Neutrophil (primary cell): Measurements from ENCODE around the gene SEBOX.

Source experiments
- H3K27ac ChIP-seq: fragments of 200-600 bp; sonication (generic); 2 replicates; pipeline ENCODE4 v1.5.1; 2016; ENCODE audit warnings: mild to moderate bottlenecking, moderate library complexity
- H3K27me3 ChIP-seq: fragments of 200-600 bp; sonication (generic); 2 replicates; pipeline ENCODE4 v1.6.0; 2016; ENCODE audit warnings: mild to moderate bottlenecking
- H3K36me3 ChIP-seq: fragments of 200-600 bp; sonication (generic); 2 replicates; pipeline ENCODE4 v1.5.1; 2017
- H3K4me1 ChIP-seq, 2 experiments: fragments of 200-600 bp in 1 of 2; sonication (generic) in 1 of 2; 1 replicate in 1 of 2; 2 replicates in 1 of 2; pipeline versions ENCODE4 v1.5.1 to v1.6.1; 2013 to 2016; ENCODE audit warnings: low read depth in 1 of 2, low read length in 1 of 2, mild to moderate bottlenecking in 1 of 2, moderate library complexity in 1 of 2; ENCODE audit not compliant: control insufficient read depth in 1 of 2, insufficient read depth in 1 of 2
- H3K4me3 ChIP-seq, 2 experiments: fragments of 200-600 bp in 1 of 2; sonication (generic) in 1 of 2; 1 replicate in 1 of 2; 2 replicates in 1 of 2; pipeline ENCODE4 v1.5.1; 2013 to 2016; ENCODE audit warnings: low read depth in 1 of 2, low read length in 1 of 2, mild to moderate bottlenecking in 1 of 2, moderate library complexity in 1 of 2
- H3K9me3 ChIP-seq: fragments of 200-600 bp; sonication (generic); 2 replicates; pipeline ENCODE4 v1.5.1; 2016
- CTCF ChIP-seq: fragments of 200-600 bp; sonication (generic); IDR thresholded peaks from 2 replicates; pipeline ENCODE4 v1.5.1; 2016; ENCODE audit warnings: antibody characterized with exemption

The SEBOX gene

GRCh38 chr17:28327031-28327607 lies 37.9 kb downstream of the SEBOX start:
- peaks cover 47% of the 10 kb centered on the region for H3K36me3 ChIP-seq
- H3K9me3 ChIP-seq = no peaks in the 10 kb centered on the region
- H3K4me3 ChIP-seq = no peak overlapping the region
- no peaks in the 10 kb centered on the region for H3K27me3 ChIP-seq
- H3K27ac ChIP-seq = no peak overlapping the region
- H3K4me1 ChIP-seq = peaks cover 0 to 3% of the 10 kb centered on the region in 2 experiments
- TF ChIP-seq CTCF = no peak

DNA sequence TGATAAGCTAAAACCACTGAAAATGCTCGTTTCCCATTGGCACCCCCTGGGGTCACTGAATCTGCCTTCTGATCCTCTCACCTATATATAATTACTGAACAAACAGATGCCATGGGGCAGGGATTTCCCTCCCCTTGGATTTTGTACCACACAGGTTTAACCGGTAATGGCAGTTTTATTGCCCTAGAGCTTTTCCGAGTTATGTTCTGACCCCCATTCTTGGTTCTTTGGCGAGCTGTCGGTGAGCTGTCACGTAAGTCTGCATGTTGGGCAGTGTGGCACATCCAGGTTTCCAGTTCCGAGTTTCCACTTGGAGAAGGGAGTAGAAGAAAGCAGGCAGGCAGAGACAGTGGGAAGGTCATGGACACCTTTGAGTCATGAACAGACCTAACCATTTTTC lies 38.9 kb downstream of the SEBOX start:
- no peak overlapping the region for H3K4me3 ChIP-seq
- TF ChIP-seq CTCF = no peak
- H3K27ac ChIP-seq = no peak overlapping the region
- H3K9me3 ChIP-seq = no peaks in the 10 kb centered on the region
- peaks cover 0 to 3% of the 10 kb centered on the region in 2 experiments for H3K4me1 ChIP-seq
- peaks cover 37% of the 10 kb centered on the region for H3K36me3 ChIP-seq
- H3K27me3 ChIP-seq = no peaks in the 10 kb centered on the region

GRCh38 chr17:28325211-28325610 lies 39.8 kb downstream of the SEBOX start:
- Histone ChIP-seq H3K4me3 (no peak overlapping the region), H3K36me3 (peaks cover 28% of the 10 kb centered on the region), H3K27me3 (no peaks in the 10 kb centered on the region), H3K9me3 (no peaks in the 10 kb centered on the region), H3K4me1 (peaks cover 0 to 3% of the 10 kb centered on the region in 2 experiments), H3K27ac (no peak overlapping the region)
- TF ChIP-seq CTCF = no peak

- Histone ChIP-seq H3K36me3 (peaks cover 26% of the 10 kb centered on the region), H3K27me3 (no peaks in the 10 kb centered on the region)
- TF ChIP-seq CTCF = no peak
These were observed 40.2 kb downstream of the SEBOX start for GRCh38 chr17:28324781-28325180.

DNA sequence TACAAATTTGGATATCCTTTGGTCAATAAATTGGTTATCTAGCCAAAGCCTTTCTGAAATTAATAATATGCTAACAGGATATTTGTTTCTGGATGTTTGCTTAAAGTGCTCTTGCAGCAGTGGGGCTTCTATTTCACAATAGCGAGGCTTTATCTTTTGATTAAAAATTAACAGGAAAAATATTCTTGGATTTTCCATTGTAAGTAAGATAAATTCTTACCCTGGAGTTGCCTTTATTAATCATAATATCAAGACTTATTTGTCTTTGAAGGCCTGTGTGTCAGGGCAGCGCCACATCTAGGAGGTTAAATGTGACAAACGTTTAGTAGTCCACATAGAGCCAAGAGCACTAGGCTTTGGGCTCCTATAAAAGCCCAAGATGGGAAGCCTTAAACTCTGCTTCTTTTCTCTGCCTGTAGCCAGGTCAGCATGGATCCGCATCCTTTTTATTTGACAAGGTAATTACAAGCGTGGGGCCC lies 40.7 kb downstream of the SEBOX start:
- Histone ChIP-seq H3K36me3 (peaks cover 22% of the 10 kb centered on the region), H3K4me1 (peaks cover 5 to 9% of the 10 kb centered on the region in 2 experiments), H3K27ac (no peak overlapping the region), H3K9me3 (no peaks in the 10 kb centered on the region), H3K27me3 (no peaks in the 10 kb centered on the region), H3K4me3 (no peak overlapping the region)
- no peak for TF ChIP-seq CTCF

More at GRCh38 chr17:28324781-28325180, 40.2 kb downstream of the SEBOX start:
- Histone ChIP-seq H3K4me3 (no peak overlapping the region), H3K4me1 (peaks cover under 1 to 4% of the 10 kb centered on the region in 2 experiments), H3K9me3 (no peaks in the 10 kb centered on the region), H3K27ac (no peak overlapping the region)
